ENCODE data around the gene UFD1. TPM values are rescaled to one million over a fixed set of nuclear protein-coding genes. Genes with fewer than 3 reads are reported as not detected.

Gene UFD1
- total and polyA plus RNA-seq, 2 donors (not counting 1 experiment from before 2014, with no cell fraction given), result 43.5 to 70.1 TPM

DNA sequence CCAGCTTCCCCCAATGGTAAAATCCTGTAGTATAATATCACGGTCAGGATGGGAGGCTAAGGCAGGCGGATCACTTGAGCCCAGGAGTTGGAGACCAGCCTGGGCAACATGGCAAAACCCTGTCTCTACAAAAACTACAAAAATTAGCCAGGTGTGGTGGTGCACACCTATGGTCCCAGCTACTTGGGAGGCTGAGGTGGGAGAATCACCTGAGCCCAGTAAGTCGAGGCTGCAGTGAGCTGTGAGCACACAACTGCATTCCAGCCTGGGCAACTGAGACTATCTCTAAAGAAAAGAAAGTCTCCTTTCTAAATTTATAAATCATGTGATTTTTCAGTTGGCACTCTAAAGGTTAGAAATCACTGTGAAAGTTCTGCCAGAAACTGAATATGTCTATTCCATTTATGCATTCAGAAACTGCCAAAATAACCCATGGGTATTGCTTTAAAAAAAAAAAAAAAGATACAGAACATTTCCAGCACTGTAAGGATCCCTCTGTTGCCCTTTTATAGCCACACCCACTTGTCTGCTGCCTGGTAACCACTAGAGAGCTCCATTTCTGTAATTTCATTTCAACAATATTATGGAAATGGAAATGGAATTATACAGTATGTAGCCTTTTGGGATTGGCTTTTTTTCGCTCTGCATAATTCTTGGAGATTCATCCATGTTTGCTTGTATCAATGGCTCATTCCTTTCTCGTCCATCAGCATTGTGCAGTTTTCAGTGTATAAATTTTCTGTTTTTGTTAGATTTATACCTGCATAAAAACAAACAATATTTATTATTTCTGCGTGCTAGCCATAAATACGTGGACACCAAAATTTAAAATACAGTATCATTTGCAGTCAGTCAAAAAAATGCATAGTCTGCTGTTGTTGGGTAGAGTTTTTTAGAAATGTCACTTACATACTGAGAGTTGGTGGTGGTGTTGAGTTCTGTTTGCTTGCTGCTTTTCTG lies 10.2 kb upstream of the UFD1 start:
- Histone ChIP-seq H4K20me1 (ENCODE audit: control insufficient read depth, insufficient read depth, low read length, poor library complexity, severe bottlenecking) (no peaks in the 10 kb centered on the region), H2AFZ (ENCODE audit: insufficient read depth, low read depth, low read length, poor library complexity, severe bottlenecking) (no peak overlapping the region), H3K4me1 (ENCODE audit: control insufficient read depth in 2 of 2, insufficient read depth in 2 of 2, low read length in 2 of 2) (no peaks in the 10 kb centered on the region), H3K79me2 (ENCODE audit: control insufficient read depth, insufficient read depth, low read length) (no peaks in the 10 kb centered on the region), H3K27me3 (replicated peaks in 1 of 4; ENCODE audit: control extremely low read depth in 1 of 4, control insufficient read depth in 3 of 4, insufficient read depth in 4 of 4, low read length in 3 of 4) (no peaks in the 10 kb centered on the region), H3K36me3 (replicated peaks in 1 of 2; ENCODE audit: control extremely low read depth in 1 of 2, control insufficient read depth in 1 of 2, extremely low read depth in 1 of 2, insufficient read depth in 2 of 2, low read length in 1 of 2) (no peaks in the 10 kb centered on the region), H3K9me3 (ENCODE audit: control extremely low read depth in 1 of 3, control insufficient read depth in 2 of 3, insufficient read depth in 1 of 3, low read length in 2 of 3) (no peaks in the 10 kb centered on the region), H3K4me2 (replicated peaks; ENCODE audit: low read depth, low read length, poor library complexity, severe bottlenecking) (no peak overlapping the region), H3K27ac (ENCODE audit: low read length in 2 of 2) (no peak overlapping the region), H3K4me3 (ENCODE audit: control extremely low read depth in 1 of 5, extremely low read depth in 1 of 5, insufficient read depth in 1 of 5, low read depth in 2 of 5, low read length in 4 of 5) (no peak overlapping the region), H3K9ac (ENCODE audit: low read length) (no peak overlapping the region)
- no peak overlapping the region for H3K4me3 Mint-ChIP-seq
- ATAC-seq (ENCODE audit: low read depth) (no peak), DNase-seq (no peak)
- no CpG with 5 or more reads among the region's 7 CpGs for WGBS (ENCODE audit: insufficient coverage)
- TF ChIP-seq, protein P1, sequence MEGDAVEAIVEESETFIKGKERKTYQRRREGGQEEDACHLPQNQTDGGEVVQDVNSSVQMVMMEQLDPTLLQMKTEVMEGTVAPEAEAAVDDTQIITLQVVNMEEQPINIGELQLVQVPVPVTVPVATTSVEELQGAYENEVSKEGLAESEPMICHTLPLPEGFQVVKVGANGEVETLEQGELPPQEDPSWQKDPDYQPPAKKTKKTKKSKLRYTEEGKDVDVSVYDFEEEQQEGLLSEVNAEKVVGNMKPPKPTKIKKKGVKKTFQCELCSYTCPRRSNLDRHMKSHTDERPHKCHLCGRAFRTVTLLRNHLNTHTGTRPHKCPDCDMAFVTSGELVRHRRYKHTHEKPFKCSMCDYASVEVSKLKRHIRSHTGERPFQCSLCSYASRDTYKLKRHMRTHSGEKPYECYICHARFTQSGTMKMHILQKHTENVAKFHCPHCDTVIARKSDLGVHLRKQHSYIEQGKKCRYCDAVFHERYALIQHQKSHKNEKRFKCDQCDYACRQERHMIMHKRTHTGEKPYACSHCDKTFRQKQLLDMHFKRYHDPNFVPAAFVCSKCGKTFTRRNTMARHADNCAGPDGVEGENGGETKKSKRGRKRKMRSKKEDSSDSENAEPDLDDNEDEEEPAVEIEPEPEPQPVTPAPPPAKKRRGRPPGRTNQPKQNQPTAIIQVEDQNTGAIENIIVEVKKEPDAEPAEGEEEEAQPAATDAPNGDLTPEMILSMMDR (IDR thresholded peaks at IDR 0.05), result no peak
- H3K27me3 Mint-ChIP-seq, result no peaks in the 10 kb centered on the region
- H3K9me3 Mint-ChIP-seq (ENCODE audit: insufficient read depth), result no peaks in the 10 kb centered on the region
- H3K4me1 Mint-ChIP-seq, result no peaks in the 10 kb centered on the region
- intact Hi-C loops (cut with micrococcal nuclease), result no loop called here
- ChIA-PET POLR2A (no interaction called here), CTCF (interaction anchor here (0.9 kb wide), 1 partner anchor 141 kb away, joined by 4 read pairs; no protein-coding TSS in a partner anchor)
- H3K27ac Mint-ChIP-seq, result no peak overlapping the region

DNA sequence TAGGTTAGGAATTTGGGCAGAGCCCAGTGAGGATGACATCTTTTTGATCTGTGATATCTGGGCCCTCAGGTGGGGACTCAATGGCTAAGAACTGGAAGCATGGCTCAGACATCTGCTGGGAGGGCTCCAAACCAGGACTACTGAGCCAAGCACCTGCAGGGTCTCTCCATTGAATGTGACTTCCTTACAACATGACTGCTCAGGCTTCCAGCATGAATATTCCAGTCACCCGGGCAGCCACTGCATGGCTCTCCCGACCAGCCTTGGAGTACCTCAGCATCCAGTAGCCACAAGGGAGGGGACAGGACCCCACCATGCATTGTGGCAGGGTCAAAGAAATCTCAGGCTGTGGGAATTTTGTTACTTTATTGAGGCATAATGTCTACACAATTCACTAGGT lies 9.3 kb upstream of the UFD1 start:
- DNase-seq (no peak), ATAC-seq (ENCODE audit: low read depth) (no peak)
- Mint-ChIP-seq H3K27me3 (no peaks in the 10 kb centered on the region), H3K4me1 (no peaks in the 10 kb centered on the region), H3K9me3 (ENCODE audit: insufficient read depth) (no peaks in the 10 kb centered on the region), H3K27ac (no peak overlapping the region), H3K4me3 (no peak overlapping the region)
- 100% methylated on average over 2 of the region's 2 CpGs for WGBS (ENCODE audit: insufficient coverage)
- H3K36me3 ChIP-seq (replicated peaks in 1 of 2; ENCODE audit: control extremely low read depth in 1 of 2, control insufficient read depth in 1 of 2, extremely low read depth in 1 of 2, insufficient read depth in 2 of 2, low read length in 1 of 2), result no peaks in the 10 kb centered on the region
- H3K4me1 ChIP-seq (ENCODE audit: control insufficient read depth in 2 of 2, insufficient read depth in 2 of 2, low read length in 2 of 2), result no peaks in the 10 kb centered on the region
- intact Hi-C loops (cut with micrococcal nuclease), result no loop called here
- no peak overlapping the region for H2AFZ ChIP-seq (ENCODE audit: insufficient read depth, low read depth, low read length, poor library complexity, severe bottlenecking)
- no peak overlapping the region for H3K4me2 ChIP-seq (replicated peaks; ENCODE audit: low read depth, low read length, poor library complexity, severe bottlenecking)
- no peaks in the 10 kb centered on the region for H4K20me1 ChIP-seq (ENCODE audit: control insufficient read depth, insufficient read depth, low read length, poor library complexity, severe bottlenecking)
- POLR2A ChIA-PET, result no interaction called here
- TF ChIP-seq EZH2 (IDR thresholded peaks at IDR 0.05; ENCODE audit: borderline replicate concordance, insufficient read depth, low read depth, low read length, poor library complexity, severe bottlenecking), result no peak
- TF ChIP-seq, protein P1 (IDR thresholded peaks at IDR 0.05), result no peak
- H3K27ac ChIP-seq (ENCODE audit: low read length in 2 of 2), result no peak overlapping the region
- no peaks in the 10 kb centered on the region for H3K27me3 ChIP-seq (replicated peaks in 1 of 4; ENCODE audit: control extremely low read depth in 1 of 4, control insufficient read depth in 3 of 4, insufficient read depth in 4 of 4, low read length in 3 of 4)
- CTCF ChIA-PET, result interaction anchor here (0.6 kb wide), 1 partner anchor 13 kb away, joined by 3 read pairs; no protein-coding TSS in a partner anchor
- no peaks in the 10 kb centered on the region for H3K79me2 ChIP-seq (ENCODE audit: control insufficient read depth, insufficient read depth, low read length)
- no peak overlapping the region for H3K4me3 ChIP-seq (ENCODE audit: control extremely low read depth in 1 of 5, extremely low read depth in 1 of 5, insufficient read depth in 1 of 5, low read depth in 2 of 5, low read length in 4 of 5)
- no peaks in the 10 kb centered on the region for H3K9me3 ChIP-seq (ENCODE audit: control extremely low read depth in 1 of 3, control insufficient read depth in 2 of 3, insufficient read depth in 1 of 3, low read length in 2 of 3)
- H3K9ac ChIP-seq (ENCODE audit: low read length), result no peak overlapping the region
